Right lobe of liver (tissue), 6 donors: ENCODE measurements around the gene FLVCR2. TPM values are rescaled to one million over a fixed set of nuclear protein-coding genes. Genes with fewer than 3 reads are reported as not detected.
A peak's percentile ranks its signal among the peaks of the same experiment; 100 is the strongest.

ENCODE experiments used
- ATAC-seq, 4 donors: fragments of 200-7000 bp; cut with Tn5 transposase; one replicate each; pipeline ENCODE4 v1.9.1; 2020; ENCODE audit warnings: mild to moderate bottlenecking in 4 of 4, moderate library complexity in 4 of 4
- DNase-seq, 3 donors: peaks; one replicate each; pipeline ENCODE4 v3.0.0-alpha.2; 2020
- H3K27ac ChIP-seq, 3 donors: fragments of 200-600 bp; one replicate each; pipeline ENCODE4 v1.8.0; 2022
- H3K27me3 ChIP-seq, 2 donors: fragments of 200-600 bp; one replicate each; pipeline ENCODE4 v1.8.0; 2022
- H3K36me3 ChIP-seq, 4 donors: fragments of 200-600 bp; sonication (generic) in 1 of 4; one replicate each; pipeline versions ENCODE4 v1.5.1 to v1.8.0; 2017 to 2022; ENCODE audit warnings: control low read depth in 1 of 4
- H3K4me1 ChIP-seq, 4 donors: fragments of 200-600 bp; sonication (generic) in 1 of 4; one replicate each; pipeline versions ENCODE4 v1.5.1 to v1.8.0; 2017 to 2022; ENCODE audit warnings: control low read depth in 1 of 4
- H3K4me3 ChIP-seq, 3 donors: fragments of 200-600 bp; one replicate each; pipeline ENCODE4 v1.8.0; 2022
- H3K9me3 ChIP-seq, 4 donors: fragments of 200-600 bp; sonication (generic) in 1 of 4; one replicate each; pipeline versions ENCODE4 v1.5.1 to v1.8.0; 2017 to 2022; ENCODE audit warnings: control low read depth in 1 of 4
- POLR2A ChIP-seq: fragments of 450-650 bp; IDR thresholded peaks from one replicate; pipeline ENCODE4 v1.6.1; 2017; ENCODE audit warnings: antibody characterized with exemption, mild to moderate bottlenecking
- WGBS: methylation state at CpG from one replicate; pipeline ENCODE4 v1.1.6; 2018; ENCODE audit warnings: low coverage, low lambda C conversion rate; ENCODE audit not compliant: insufficient coverage; ENCODE audit errors: missing lambda C conversion rate; 5-methylcytosine and 5-hydroxymethylcytosine counted together
- intact Hi-C, 2 donors: fragments of 100-400 bp; cut with DNase I; formaldehyde crosslinking; loops; one replicate each; pipeline versions ENCODE4 v1.11.2 to v1.14.1; 2022
- total RNA-seq, 6 experiments: library from RNA; depleted of rRNA in 2 of 6; stranded (reverse); fragments of >200 nt in 2 of 6; fragmentation: NEBNext Ultra II Directional in 3 of 6; extraction: Animal tissue kit (Norgen Biotek cat#: 25700) in 3 of 6; gene quantifications; one replicate each; pipeline versions ENCODE4 v1.1.0 to v1.2.4, GENCODE V29; 2016 to 2023
- TF ChIP-seq, protein P1 (sequence below), 4 donors: fragments of 200-600 bp in 3 of 4; fragments of 450-650 bp in 1 of 4; IDR thresholded peaks; one replicate each; pipeline versions ENCODE4 v1.5.1 to v1.8.0; 2016 to 2022; ENCODE audit warnings: antibody characterized with exemption in 4 of 4, mild to moderate bottlenecking in 2 of 4
- donor health status: DM: no; HTN: yes; CAD: no.
- donor health status: DM: no; HTN: no; CAD: no.
- donor health status: DM: no; HTN: no; CAD: no.
- donor health status: DM: no; HTN: yes; CAD: no.
- donor health status: DM: no; HTN: yes; CAD: no.

FLVCR2 gene
- total RNA-seq, 6 experiments from 2014 or later, result 17.0 to 42.8 (median 27.8) TPM

DNA sequence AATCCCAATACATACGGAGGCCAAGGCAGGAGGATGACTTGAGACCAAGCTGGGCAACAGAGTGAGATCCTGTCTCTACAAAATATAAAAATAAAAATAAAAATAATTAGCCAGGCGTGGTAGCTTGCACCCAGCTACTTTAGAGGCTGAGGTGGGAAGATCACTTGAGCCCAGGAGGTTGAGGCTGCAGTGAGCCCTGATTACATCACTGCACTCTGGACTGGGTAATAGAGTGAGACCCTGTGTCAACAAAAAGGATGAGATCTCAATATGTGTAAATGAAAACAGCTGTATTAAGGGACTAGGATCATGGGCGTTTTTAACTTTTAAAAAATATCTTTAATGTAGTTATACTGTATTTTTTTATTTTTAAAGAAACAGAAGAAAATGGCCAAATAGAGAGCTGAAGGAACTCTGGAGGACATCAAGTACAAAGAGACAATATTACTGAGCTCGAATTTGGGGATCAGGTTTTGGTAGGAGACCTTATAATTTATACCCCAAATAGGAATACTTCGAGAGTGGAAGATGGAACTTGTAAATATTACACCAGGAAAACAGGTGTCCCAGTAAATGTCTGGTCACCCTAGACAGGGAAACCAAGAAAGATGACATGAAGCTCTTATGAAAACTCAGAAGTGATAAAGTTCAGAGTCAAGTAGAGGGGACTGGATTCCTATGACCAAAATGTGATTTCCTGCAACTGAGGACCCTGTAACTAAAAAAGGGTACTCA lies 43.1 kb upstream of the FLVCR2 start:
- Histone ChIP-seq H3K27me3 (no peaks in the 10 kb centered on the region), H3K4me1 (peaks cover 0 to 28% (median 11%) of the 10 kb centered on the region in 4 donors), H3K4me3 (no peak overlapping the region), H3K36me3 (no peaks in the 10 kb centered on the region), H3K27ac (peak overlapping the region; percentile 72 to 90 (median 77)), H3K9me3 (no peaks in the 10 kb centered on the region)
- WGBS, result 62% methylated on average over 5 of the region's 5 CpGs
- DNase-seq (no peak), ATAC-seq (peak; percentile 37 to 47 (median 45))
- intact Hi-C loops, result no loop called here
- no peak for TF ChIP-seq POLR2A
- TF ChIP-seq, protein P1, sequence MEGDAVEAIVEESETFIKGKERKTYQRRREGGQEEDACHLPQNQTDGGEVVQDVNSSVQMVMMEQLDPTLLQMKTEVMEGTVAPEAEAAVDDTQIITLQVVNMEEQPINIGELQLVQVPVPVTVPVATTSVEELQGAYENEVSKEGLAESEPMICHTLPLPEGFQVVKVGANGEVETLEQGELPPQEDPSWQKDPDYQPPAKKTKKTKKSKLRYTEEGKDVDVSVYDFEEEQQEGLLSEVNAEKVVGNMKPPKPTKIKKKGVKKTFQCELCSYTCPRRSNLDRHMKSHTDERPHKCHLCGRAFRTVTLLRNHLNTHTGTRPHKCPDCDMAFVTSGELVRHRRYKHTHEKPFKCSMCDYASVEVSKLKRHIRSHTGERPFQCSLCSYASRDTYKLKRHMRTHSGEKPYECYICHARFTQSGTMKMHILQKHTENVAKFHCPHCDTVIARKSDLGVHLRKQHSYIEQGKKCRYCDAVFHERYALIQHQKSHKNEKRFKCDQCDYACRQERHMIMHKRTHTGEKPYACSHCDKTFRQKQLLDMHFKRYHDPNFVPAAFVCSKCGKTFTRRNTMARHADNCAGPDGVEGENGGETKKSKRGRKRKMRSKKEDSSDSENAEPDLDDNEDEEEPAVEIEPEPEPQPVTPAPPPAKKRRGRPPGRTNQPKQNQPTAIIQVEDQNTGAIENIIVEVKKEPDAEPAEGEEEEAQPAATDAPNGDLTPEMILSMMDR (IDR thresholded peaks at IDR 0.05), result no peak

DNA sequence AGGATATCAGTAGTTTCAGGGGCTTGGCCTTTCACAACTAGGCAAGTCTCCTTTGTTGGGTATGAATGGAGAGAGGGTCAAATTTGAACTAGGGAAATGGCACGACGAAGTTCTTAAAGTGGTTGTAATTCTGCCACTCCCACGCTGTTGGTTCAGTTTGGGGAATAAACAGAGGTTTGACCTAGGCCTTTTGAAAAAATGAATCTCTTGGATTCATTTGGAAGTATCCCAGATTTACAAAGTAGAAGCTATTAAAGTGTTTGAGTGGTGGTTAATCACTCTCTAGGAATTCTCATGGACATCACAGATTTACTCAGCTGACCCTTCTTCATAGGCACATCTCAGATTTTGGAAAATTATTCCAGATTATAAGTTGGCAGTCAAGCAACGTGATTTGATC lies 41.3 kb upstream of the FLVCR2 start:
- WGBS, result 85% methylated on average over 4 of the region's 4 CpGs
- Histone ChIP-seq H3K9me3 (no peaks in the 10 kb centered on the region), H3K36me3 (no peaks in the 10 kb centered on the region), H3K27me3 (no peaks in the 10 kb centered on the region), H3K4me1 (peaks cover 0 to 28% (median 11%) of the 10 kb centered on the region in 4 donors), H3K4me3 (no peak overlapping the region), H3K27ac (peak overlapping the region in 2 of 3 donors; percentile 90 to 95)
- DNase-seq, result no peak
- ATAC-seq, result no peak
- intact Hi-C loops, result no loop called here
- TF ChIP-seq, protein P1 (IDR thresholded peaks at IDR 0.05), result no peak
- no peak for TF ChIP-seq POLR2A

DNA sequence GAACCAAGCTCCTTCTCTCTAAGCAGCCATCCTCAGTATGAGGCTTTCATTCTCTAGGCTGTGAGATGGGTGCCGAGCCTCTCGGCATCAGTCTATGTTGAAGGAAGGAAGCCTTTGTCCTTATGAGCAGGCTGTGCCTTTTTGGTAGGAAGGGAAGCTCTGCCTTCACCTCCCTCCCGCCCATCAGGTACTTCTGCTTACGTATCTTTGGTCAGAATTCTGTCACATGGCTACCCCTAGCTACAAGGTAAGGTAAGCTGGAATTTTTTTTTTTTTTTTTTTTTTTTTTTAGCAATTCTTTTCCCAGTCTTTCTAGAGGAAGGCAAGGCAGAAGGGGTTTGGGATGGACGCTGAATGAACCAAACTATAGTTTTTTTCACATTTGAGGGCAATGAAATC lies 39.3 kb upstream of the FLVCR2 start:
- ATAC-seq, result no peak

DNA sequence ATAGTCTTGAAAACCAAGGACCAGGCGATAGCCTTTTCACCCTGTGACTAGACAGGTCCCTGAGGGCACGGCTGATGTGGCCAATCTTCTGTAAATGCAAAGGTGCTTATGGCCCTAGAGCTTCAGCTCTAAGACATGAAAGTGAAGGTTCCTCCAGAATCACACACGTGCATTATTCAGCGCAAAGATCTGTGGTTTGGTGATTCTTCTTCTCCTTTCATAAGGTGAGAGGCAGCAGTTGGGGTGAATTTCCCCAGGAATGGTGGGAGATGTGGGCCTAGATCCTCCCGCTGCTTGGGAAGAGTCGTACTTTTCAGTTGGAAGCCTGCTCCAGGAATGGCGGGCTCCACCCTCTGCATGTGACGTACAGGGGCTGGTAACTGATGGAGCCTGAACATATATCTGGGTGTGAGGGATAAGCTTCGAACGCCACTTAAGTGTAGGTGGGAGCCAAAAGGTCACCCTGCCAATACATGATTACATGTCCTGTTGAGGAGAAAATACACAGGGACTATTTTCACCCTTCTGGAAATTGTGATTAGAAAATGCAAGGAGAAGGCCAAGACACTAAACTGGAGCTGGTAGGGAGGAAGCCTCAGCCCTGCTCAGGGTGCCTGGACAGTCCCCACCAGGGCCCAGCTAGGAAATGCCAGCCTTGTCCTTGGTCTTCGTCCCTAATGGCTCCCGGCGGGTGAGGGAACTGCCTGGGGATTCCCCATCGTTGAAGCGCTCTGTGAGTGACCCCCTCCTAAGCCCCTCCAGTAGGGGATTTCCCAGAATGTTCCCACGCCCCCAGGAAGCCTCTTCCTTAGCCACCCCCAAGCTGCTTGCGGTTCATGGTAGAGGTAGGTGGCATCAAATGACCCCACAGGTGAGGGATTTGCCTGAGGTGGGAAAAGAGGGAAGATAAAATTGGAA lies 38.6 kb upstream of the FLVCR2 start:
- ATAC-seq (peak in 1 of 4 donors; percentile 10), DNase-seq (no peak)
- Histone ChIP-seq H3K9me3 (no peaks in the 10 kb centered on the region), H3K36me3 (no peaks in the 10 kb centered on the region), H3K4me1 (peaks cover 0 to 31% (median 11%) of the 10 kb centered on the region in 4 donors), H3K4me3 (no peak overlapping the region), H3K27ac (no peak overlapping the region), H3K27me3 (no peaks in the 10 kb centered on the region)
- intact Hi-C loops, result no loop called here
- WGBS, result 80% methylated on average over 11 of the region's 17 CpGs
- TF ChIP-seq POLR2A, result no peak
- TF ChIP-seq, protein P1 (IDR thresholded peaks at IDR 0.05), result no peak

More for the DNA sequence above, 39.3 kb upstream of the FLVCR2 start:
- 82% methylated on average over 2 of the region's 5 CpGs for WGBS
- H3K9me3 ChIP-seq, result no peaks in the 10 kb centered on the region
- H3K4me1 ChIP-seq, result peaks cover 0 to 31% (median 14%) of the 10 kb centered on the region in 4 donors
- no peaks in the 10 kb centered on the region for H3K27me3 ChIP-seq
- no peak for DNase-seq
- intact Hi-C loops, result no loop called here
- no peaks in the 10 kb centered on the region for H3K36me3 ChIP-seq
- no peak for TF ChIP-seq POLR2A
- TF ChIP-seq, protein P1 (IDR thresholded peaks at IDR 0.05), result no peak
- no peak overlapping the region for H3K4me3 ChIP-seq
- no peak overlapping the region for H3K27ac ChIP-seq
